Aorta (tissue), 5 donors: ENCODE results near the gene GSDMA. TPM values are rescaled to one million over a fixed set of nuclear protein-coding genes. Genes with fewer than 3 reads are reported as not detected.

ENCODE experiments used
- ATAC-seq: fragments of 200-7000 bp; cut with Tn5 transposase; one replicate; pipeline ENCODE4 v1.9.1; 2022; ENCODE audit warnings: moderate library complexity; ENCODE audit not compliant: low FRiP score
- DNase-seq, 2 donors: peaks; one replicate each; pipeline ENCODE4 v3.0.0-alpha.2; 2020
- H3K27ac ChIP-seq, 2 donors: one replicate each; pipeline ENCODE4 v1.5.1; 2013; ENCODE audit warnings: low read length in 2 of 2, mild to moderate bottlenecking in 2 of 2, moderate library complexity in 2 of 2, control low read depth in 1 of 2, inconsistent platforms in 1 of 2, low read depth in 1 of 2
- H3K27me3 ChIP-seq, 2 donors: one replicate each; pipeline ENCODE4 v1.6.1; 2013; ENCODE audit warnings: control low read depth in 1 of 2, low read length in 1 of 2, mild to moderate bottlenecking in 1 of 2, moderate library complexity in 1 of 2; ENCODE audit not compliant: insufficient read depth in 2 of 2, control insufficient read depth in 1 of 2
- H3K36me3 ChIP-seq, 2 donors: one replicate each; pipeline ENCODE4 v1.6.1; 2013; ENCODE audit warnings: control low read depth in 1 of 2, low read length in 1 of 2, mild to moderate bottlenecking in 1 of 2; ENCODE audit not compliant: insufficient read depth in 2 of 2, control insufficient read depth in 1 of 2
- H3K4me1 ChIP-seq, 2 donors: one replicate each; pipeline ENCODE4 v1.6.1; 2013; ENCODE audit warnings: low read length in 2 of 2, control low read depth in 1 of 2, mild to moderate bottlenecking in 1 of 2, moderate library complexity in 1 of 2; ENCODE audit not compliant: insufficient read depth in 2 of 2, control insufficient read depth in 1 of 2
- H3K4me3 ChIP-seq, 2 donors: one replicate each; pipeline ENCODE4 v1.5.1; 2013; ENCODE audit warnings: low read length in 2 of 2, control low read depth in 1 of 2, mild to moderate bottlenecking in 1 of 2
- H3K9me3 ChIP-seq: one replicate; pipeline ENCODE4 v1.6.1; 2013; ENCODE audit warnings: mild to moderate bottlenecking, low read length; ENCODE audit not compliant: control insufficient read depth
- WGBS, 2 donors: extraction: QIAGEN DNeasy Blood & Tissue Kit; methylation state at CpG; one replicate each; pipeline ENCODE4 v1.1.7; 2013; 5-methylcytosine and 5-hydroxymethylcytosine counted together
- intact Hi-C, 2 donors: fragments of 100-400 bp; cut with DNase I; formaldehyde crosslinking; loops; one replicate each; pipeline versions ENCODE4 v1.14.2 to v1.15.0; 2022
- polyA plus RNA-seq, 2 donors: library from polyadenylated mRNA; stranded (reverse); fragments of 200-250 nt; gene quantifications; one replicate each; pipeline ENCODE4 v1.2.3, GENCODE V29; 2013
- total RNA-seq, 2 donors: library from RNA; stranded (reverse); fragmentation: NEBNext Ultra II Directional; extraction: Animal tissue kit (Norgen Biotek cat#: 25700); gene quantifications; one replicate each; pipeline ENCODE4 v1.2.1, GENCODE V29; 2021
- donor health status: healthy with polysubstance abuse.
- donor health status: Bipolar disorder and iron deficiency.
- donor health status: DM: no; HTN: no; CAD: no.
- donor health status: DM: no; HTN: no; CAD: no.
- donor health status: DM: yes; HTN: yes; CAD: no.

GSDMA gene
- total and polyA plus RNA-seq, 4 donors: 0.28 to 6.2 (median 1.2) TPM; not detected in 1

DNA sequence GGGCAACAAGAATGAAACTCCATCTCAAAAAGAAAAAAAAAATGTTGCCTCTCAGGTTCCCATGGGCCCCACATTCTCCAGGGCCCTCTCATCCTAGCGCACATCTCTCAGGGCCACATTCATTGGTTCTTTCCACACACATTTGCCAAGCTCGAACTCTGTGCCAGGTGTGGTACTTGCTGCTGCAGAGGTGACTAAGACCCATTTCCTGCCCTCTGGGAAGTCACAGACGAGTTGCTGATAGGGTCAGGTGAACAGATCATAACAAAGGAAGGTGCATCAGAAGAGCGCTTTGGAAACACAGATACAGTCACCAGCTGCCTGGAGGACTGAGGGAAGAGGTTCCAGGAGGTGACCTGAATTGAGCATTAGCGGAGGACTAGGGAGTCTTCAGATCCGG is 1.0 kb downstream of the GSDMA start:
- Histone ChIP-seq H3K4me3 (no peak overlapping the region), H3K27ac (no peak overlapping the region), H3K27me3 (no peaks in the 10 kb centered on the region), H3K4me1 (no peaks in the 10 kb centered on the region), H3K36me3 (no peaks in the 10 kb centered on the region), H3K9me3 (no peaks in the 10 kb centered on the region)
- 83 to 86% methylated on average over 6 of the region's 6 CpGs for WGBS, 2 donors
- no peak for DNase-seq
- intact Hi-C loops: loop anchor here (5.0 to 10.0 kb wide), 2 partner anchors 42 to 99 kb away; partner anchors contain the start of genes IKZF3 (in 1 of the 2) and ZPBP2 (in 1 of the 2)
- ATAC-seq: no peak

DNA sequence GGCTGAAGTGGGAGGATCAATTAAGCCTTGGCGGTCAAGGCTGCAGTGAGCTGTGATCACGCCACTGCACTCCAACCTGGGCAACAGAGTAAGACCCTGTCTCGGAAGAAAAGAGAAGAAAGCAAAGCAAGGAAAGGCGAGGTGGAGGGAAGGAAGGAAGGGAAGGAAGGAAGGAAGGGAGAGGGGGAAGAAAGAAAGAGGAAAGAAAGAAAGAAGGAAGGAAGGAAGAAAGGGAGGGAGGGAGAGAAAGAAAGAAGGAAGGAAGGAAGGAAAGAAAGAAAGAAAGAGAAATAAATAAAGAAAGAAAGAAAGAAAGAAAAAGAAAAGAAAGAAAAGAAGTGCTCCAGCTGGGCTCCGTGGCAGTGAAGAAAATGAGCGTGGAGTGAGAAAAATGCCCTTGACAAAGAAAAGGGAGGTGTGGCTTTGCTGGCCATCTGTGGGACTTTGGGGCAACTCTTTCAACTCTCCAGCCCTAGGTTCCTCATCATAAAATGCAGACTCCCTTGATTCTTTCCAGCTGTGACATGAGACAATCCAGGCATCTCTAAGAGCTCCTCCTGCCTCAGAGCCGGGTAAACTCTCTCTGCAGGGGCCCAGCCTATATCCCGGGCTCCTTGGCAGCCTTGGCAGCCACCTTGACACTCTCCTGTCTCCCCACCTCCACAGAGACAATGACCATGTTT is 2.4 kb downstream of the GSDMA start:
- Histone ChIP-seq H3K27ac (no peak overlapping the region), H3K36me3 (no peaks in the 10 kb centered on the region), H3K27me3 (no peaks in the 10 kb centered on the region), H3K9me3 (no peaks in the 10 kb centered on the region), H3K4me3 (no peak overlapping the region), H3K4me1 (no peaks in the 10 kb centered on the region)
- intact Hi-C loops: loop anchor here in 1 of 2 donors (10.0 kb wide), 1 partner anchor 100 kb away; the partner anchor contains the start of genes IKZF3 and ZPBP2
- WGBS, 2 donors: 56 to 60% methylated on average over 8 of the region's 8 CpGs
- DNase-seq: no peak
- ATAC-seq: no peak

DNA sequence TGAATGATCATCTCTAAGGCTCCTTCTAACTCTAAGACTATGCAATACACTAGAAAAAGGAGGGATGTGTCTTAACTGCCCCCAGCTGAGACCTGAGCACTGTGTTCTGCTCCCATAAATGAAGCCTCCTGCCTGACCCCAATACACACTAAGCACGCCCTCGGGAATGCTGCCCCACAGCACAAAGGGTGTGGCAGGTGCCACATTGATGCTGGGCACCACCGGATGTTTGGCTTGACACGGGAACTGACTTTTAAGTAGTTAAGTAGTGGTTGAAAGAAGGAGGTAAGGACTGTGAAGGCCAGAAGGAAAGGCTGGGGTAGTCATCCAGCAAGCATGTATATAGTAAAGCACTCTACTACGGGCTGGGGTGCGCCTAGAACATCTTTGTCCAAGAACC is 4.0 kb downstream of the GSDMA start:
- H3K36me3 ChIP-seq: no peaks in the 10 kb centered on the region
- H3K27ac ChIP-seq: no peak overlapping the region
- DNase-seq (no peak), ATAC-seq (no peak)
- WGBS, 2 donors: 77 to 83% methylated on average over 6 of the region's 6 CpGs
- no peaks in the 10 kb centered on the region for H3K9me3 ChIP-seq
- no peaks in the 10 kb centered on the region for H3K27me3 ChIP-seq
- no peaks in the 10 kb centered on the region for H3K4me1 ChIP-seq
- H3K4me3 ChIP-seq: no peak overlapping the region
- intact Hi-C loops: loop anchor here in 1 of 2 donors (10.0 kb wide), 1 partner anchor 102 kb away; the partner anchor contains the start of genes IKZF3 and ZPBP2

DNA sequence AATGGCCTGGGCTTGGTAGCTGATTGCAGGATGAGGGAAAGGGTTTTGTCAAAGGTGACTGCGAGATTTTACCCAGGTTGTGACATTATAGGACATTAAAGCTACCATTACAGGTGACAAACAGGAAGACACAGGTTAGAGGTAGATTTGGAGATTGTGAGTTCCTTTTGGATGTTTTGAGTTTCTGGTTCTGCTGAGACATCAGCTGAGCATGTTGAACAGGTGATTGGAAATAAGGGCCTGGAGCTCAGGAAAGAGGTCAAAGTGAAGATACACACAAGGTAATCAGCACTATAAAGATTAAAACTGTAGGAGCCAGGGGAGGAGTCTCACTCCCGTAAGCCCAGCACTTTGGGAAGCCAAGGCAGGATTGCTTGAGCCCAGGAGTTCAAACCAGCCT is 6.0 kb downstream of the GSDMA start:
- Histone ChIP-seq H3K4me1 (no peaks in the 10 kb centered on the region), H3K27me3 (no peaks in the 10 kb centered on the region), H3K36me3 (no peaks in the 10 kb centered on the region), H3K9me3 (no peaks in the 10 kb centered on the region), H3K27ac (no peak overlapping the region), H3K4me3 (no peak overlapping the region)
- intact Hi-C loops: loop anchor here in 1 of 2 donors (10.0 kb wide), 1 partner anchor 104 kb away; the partner anchor contains the start of genes IKZF3 and ZPBP2
- DNase-seq: no peak
- no peak for ATAC-seq
- WGBS, 2 donors: 70 to 71% methylated on average over 2 of the region's 2 CpGs

DNA sequence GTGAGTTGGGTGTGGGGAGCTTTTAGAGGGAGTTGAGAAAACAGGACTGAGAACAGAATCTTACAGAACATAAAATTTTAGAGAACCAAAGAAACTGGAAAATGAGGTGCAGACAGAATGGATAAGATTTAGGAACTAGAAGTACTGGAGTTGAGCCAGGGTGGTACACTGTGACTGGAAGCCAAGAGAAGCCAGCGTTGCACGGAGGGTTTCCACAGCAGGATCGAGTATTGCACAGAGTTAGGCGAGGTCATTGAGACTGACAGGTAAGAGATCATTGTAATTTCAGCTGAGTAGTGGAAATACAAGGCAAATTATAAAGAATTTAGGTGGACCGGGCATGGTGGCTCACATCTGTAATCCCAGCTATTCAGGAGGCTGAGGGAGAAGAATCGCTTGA is 6.6 kb downstream of the GSDMA start:
- no peaks in the 10 kb centered on the region for H3K9me3 ChIP-seq
- H3K36me3 ChIP-seq: no peaks in the 10 kb centered on the region
- ATAC-seq (no peak), DNase-seq (no peak)
- no peaks in the 10 kb centered on the region for H3K4me1 ChIP-seq
- H3K4me3 ChIP-seq: no peak overlapping the region
- no peak overlapping the region for H3K27ac ChIP-seq
- WGBS, 2 donors: 44 to 47% methylated on average over 6 of the region's 6 CpGs
- H3K27me3 ChIP-seq: no peaks in the 10 kb centered on the region
- intact Hi-C loops: loop anchor here in 1 of 2 donors (10.0 kb wide), 1 partner anchor 105 kb away; the partner anchor contains the start of genes IKZF3 and ZPBP2

DNA sequence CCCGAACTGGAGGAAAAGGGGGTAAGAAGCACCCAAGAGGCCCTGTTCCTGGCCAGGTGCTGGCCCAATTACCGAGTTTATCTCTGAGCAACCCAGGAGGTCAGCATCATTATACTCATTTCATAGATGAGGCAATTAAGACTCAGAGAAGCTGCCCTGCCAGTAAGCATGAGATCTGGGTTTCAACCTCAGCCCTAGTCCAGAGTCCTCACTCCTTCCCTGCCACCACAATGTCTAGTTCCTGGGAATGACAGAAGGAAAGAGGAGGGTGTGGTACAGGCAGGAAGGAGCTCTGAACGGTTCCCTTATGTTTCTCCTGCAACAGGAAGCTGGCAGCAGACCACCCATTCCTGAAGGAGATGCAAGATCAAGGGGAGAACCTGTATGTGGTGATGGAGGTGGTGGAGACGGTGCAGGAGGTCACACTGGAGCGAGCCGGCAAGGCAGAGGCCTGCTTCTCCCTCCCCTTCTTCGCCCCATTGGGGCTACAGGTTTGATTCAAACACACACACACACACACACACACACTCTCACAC is 7.4 kb downstream of the GSDMA start:
- Histone ChIP-seq H3K9me3 (no peaks in the 10 kb centered on the region), H3K36me3 (no peaks in the 10 kb centered on the region), H3K27ac (no peak overlapping the region), H3K4me1 (no peaks in the 10 kb centered on the region), H3K4me3 (no peak overlapping the region), H3K27me3 (no peaks in the 10 kb centered on the region)
- ATAC-seq (no peak), DNase-seq (no peak)
- 68 to 71% methylated on average over 7 of the region's 7 CpGs for WGBS, 2 donors
- intact Hi-C loops: loop anchor here in 1 of 2 donors (10.0 kb wide), 1 partner anchor 95 kb away; no protein-coding TSS in a partner anchor

DNA sequence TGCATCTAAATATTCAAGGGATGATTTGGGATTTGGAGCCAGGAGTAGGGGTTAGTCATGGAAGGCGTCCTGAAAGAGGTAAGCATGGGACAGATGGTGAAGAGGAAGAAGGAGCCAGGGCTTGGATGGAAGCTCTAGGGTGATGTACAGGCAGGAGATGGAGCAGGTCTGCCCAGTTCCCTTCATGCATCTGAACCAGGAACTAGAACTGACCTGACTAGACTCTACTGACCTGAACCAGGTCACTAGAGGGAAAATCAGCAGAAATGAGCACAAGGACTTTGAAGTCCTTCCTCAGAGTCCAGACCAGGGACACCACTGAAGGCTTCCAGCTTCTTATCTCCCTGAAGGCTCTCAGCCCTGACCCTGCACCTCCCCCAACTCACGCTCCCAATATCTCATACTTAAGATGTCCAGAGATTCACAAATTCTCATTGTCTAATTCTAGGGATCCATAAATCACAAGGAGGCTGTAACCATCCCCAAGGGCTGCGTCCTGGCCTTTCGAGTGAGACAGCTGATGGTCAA is 8.3 kb downstream of the GSDMA start:
- ATAC-seq (no peak), DNase-seq (no peak)
- Histone ChIP-seq H3K27ac (no peak overlapping the region), H3K9me3 (no peaks in the 10 kb centered on the region), H3K4me1 (no peaks in the 10 kb centered on the region), H3K27me3 (no peaks in the 10 kb centered on the region), H3K36me3 (no peaks in the 10 kb centered on the region), H3K4me3 (no peak overlapping the region)
- intact Hi-C loops: loop anchor here in 1 of 2 donors (10.0 kb wide), 1 partner anchor 96 kb away; no protein-coding TSS in a partner anchor
- 85 to 87% methylated on average over 4 of the region's 4 CpGs for WGBS, 2 donors

DNA sequence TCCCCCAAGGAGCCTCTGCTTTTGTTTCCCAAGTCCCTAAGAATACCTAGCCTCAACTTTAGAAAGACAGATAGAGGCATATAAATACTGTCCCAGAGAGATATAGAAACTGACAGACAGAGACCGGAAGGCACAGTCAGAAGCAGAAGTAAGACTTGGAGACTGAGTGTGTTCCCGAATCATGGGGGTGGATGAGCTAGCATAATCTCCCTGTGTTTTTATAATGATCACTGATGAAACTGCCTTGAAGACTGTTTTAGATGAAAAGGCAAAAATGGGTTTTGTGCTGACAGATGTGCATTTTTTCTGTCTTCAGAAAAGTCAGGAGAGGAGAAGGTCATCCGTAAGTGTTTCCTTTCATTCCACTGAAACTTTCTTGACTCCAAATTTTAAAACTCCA is 9.5 kb downstream of the GSDMA start:
- 19 to 22% methylated on average over 3 of the region's 3 CpGs for WGBS, 2 donors
- H3K27me3 ChIP-seq: no peaks in the 10 kb centered on the region

More for the DNA sequence above, 9.5 kb downstream of the GSDMA start:
- no peak for ATAC-seq
- no peaks in the 10 kb centered on the region for H3K9me3 ChIP-seq
- intact Hi-C loops: loop anchor here in 1 of 2 donors (10.0 kb wide), 1 partner anchor 97 kb away; no protein-coding TSS in a partner anchor
- H3K4me1 ChIP-seq: no peaks in the 10 kb centered on the region
- no peak for DNase-seq
- H3K36me3 ChIP-seq: no peaks in the 10 kb centered on the region
- no peak overlapping the region for H3K4me3 ChIP-seq
- no peak overlapping the region for H3K27ac ChIP-seq
